RWPE1 (cell line): ENCODE data around the gene F11.

Experiments
- CTCF ChIA-PET: fragments of 350-600 bp; sonication (Branson Sonifier 250); formaldehyde crosslinking; extraction: SDS; loops from one replicate; lab custom pipeline; 2021; lab: Yijun Ruan, JAX
- POLR2A ChIA-PET: fragments of 400-600 bp; formaldehyde crosslinking; extraction: SDS; loops from one replicate; lab custom pipeline; 2020; ENCODE audit warnings: antibody characterized with exemption; ENCODE audit not compliant: low non-redundant PET; lab: Yijun Ruan, JAX
- DNase-seq: peaks from one replicate; pipeline ENCODE4 v3.0.0; 2012; ENCODE audit warnings: low spot score
- H3K27ac ChIP-seq: fragments of 450-650 bp; 2 replicates; pipeline ENCODE4 v1.5.1; 2017
- TF ChIP-seq, protein P1 (sequence below): fragments of 450-650 bp; conservative IDR thresholded peaks from 2 replicates; pipeline ENCODE4 v1.5.1; 2017; ENCODE audit warnings: low read depth, mild to moderate bottlenecking

F11 gene

DNA sequence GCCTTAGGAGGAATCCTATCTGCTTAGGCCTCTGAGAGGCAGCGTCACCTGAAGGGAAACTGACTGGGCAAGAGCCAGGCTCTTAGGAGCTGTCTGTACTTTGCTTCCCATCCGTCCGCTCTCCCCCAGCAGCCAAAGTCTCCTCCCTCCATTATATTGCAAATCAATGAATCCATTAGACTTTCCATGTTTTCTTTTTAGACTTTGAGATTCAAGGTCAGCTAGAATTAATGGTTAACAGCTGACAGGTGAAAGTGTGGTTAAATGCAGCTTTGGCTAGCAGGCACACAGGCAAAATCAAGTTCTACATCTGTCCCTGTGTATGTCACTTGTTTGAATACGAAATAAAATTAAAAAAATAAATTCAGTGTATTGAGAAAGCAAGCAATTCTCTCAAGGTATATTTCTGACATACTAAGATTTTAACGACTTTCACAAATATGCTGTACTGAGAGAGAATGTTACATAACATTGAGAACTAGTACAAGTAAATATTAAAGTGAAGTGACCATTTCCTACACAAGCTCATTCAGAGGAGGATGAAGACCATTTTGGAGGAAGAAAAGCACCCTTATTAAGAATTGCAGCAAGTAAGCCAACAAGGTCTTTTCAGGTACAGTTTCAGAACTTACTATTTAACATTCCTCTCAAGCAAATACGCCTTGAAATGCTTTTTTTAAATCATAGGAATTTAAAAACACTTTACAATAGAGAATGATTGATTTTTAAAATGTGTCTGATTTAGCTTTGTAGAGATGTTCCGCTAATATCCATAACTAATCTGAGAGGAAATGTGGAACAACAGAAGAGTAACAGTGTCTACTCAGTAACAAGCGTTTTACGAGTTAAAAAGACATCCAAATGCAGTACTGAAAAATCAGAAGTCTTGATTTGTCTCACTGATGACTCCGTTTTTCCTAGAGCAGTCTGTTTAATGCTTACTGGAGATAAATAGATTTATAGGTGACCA lies at the start of gene F11:
Gene F11 (plus strand): TSS at position 507 of the 970 bp plus-strand sequence. CDS start 948 bp downstream, outside the sequence.
- ChIA-PET CTCF (no interaction called here), POLR2A (no interaction called here)
- no peak within 1 kb of the TSS for H3K27ac ChIP-seq
- no peak for DNase-seq
- TF ChIP-seq, protein P1, sequence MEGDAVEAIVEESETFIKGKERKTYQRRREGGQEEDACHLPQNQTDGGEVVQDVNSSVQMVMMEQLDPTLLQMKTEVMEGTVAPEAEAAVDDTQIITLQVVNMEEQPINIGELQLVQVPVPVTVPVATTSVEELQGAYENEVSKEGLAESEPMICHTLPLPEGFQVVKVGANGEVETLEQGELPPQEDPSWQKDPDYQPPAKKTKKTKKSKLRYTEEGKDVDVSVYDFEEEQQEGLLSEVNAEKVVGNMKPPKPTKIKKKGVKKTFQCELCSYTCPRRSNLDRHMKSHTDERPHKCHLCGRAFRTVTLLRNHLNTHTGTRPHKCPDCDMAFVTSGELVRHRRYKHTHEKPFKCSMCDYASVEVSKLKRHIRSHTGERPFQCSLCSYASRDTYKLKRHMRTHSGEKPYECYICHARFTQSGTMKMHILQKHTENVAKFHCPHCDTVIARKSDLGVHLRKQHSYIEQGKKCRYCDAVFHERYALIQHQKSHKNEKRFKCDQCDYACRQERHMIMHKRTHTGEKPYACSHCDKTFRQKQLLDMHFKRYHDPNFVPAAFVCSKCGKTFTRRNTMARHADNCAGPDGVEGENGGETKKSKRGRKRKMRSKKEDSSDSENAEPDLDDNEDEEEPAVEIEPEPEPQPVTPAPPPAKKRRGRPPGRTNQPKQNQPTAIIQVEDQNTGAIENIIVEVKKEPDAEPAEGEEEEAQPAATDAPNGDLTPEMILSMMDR: no peak

- CTCF ChIA-PET: no interaction called here
- DNase-seq: no peak
- POLR2A ChIA-PET: no interaction called here
- TF ChIP-seq, protein P1: no peak
- no peak overlapping the region for H3K27ac ChIP-seq
These were observed 49.4 kb upstream of the F11 start for GRCh38 chr4:186216465-186217024.

DNA sequence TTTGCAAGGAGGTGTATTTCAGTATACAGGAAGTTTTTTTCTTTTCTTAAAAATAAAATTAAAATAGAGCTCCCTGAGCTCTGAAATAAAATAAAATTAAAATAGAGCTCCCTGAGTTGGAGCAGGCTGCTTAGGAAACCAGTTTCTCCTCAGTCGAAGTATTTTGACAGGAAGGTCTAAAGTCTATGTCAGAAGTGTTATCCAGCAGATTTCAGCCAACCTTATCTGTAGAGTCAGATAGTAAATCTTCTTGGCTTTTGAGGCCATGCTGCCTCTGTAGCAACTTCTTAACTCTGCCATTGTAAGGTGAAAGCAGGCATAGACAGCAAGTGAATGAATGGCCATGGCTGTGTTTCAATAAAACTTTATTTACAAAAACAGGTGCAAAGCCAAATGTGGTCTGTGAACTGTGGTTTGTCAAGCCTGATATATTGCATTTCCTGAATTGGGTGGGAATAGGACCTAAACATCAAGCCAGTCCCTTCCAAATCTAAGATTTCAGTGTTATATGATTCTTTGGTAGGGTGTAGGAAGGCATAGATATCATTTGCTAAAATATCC lies 48.2 kb upstream of the F11 start:
- POLR2A ChIA-PET: no interaction called here
- H3K27ac ChIP-seq: no peak overlapping the region
- CTCF ChIA-PET: interaction anchor here (0.6 kb wide), 1 partner anchor 915 kb away, joined by 3 read pairs; no protein-coding TSS in a partner anchor
- TF ChIP-seq, protein P1: no peak
- no peak for DNase-seq

GRCh38 chr4:186221624-186222023 lies 44.4 kb upstream of the F11 start:
- ChIA-PET POLR2A (no interaction called here), CTCF (no interaction called here)
- H3K27ac ChIP-seq: no peak overlapping the region
- DNase-seq: no peak
- TF ChIP-seq, protein P1: no peak

- ChIA-PET CTCF (no interaction called here), POLR2A (no interaction called here)
- no peak for DNase-seq
- TF ChIP-seq, protein P1: no peak
- H3K27ac ChIP-seq: no peak overlapping the region
These were observed 40.1 kb upstream of the F11 start for GRCh38 chr4:186225848-186226247.

GRCh38 chr4:186226521-186227189 lies 39.3 kb upstream of the F11 start:
- DNase-seq: no peak
- TF ChIP-seq, protein P1: no peak
- no peak overlapping the region for H3K27ac ChIP-seq
- POLR2A ChIA-PET: no interaction called here
- CTCF ChIA-PET: interaction anchor here (0.6 kb wide), 1 partner anchor 314 kb away, joined by 4 read pairs; no protein-coding TSS in a partner anchor
